ACC112 (cell line): Measurements from ENCODE around the gene RAB4B.
"Not testable (repeated sequence)": the region's sequence is repeated elsewhere in the genome, so short reads cannot be mapped to it uniquely, and the experiment has no call there.

Experiments
- H2AFZ ChIP-seq: fragments of 200-600 bp; sonication (generic); one replicate; pipeline ENCODE4 v1.6.0; 2017; ENCODE audit warnings: antibody characterized with exemption, low read length; ENCODE audit not compliant: unreplicated experiment
- H3K27ac ChIP-seq: fragments of 200-600 bp; sonication (generic); 2 replicates; pipeline ENCODE4 v1.5.1; 2014; ENCODE audit warnings: low read depth, mild to moderate bottlenecking, antibody characterized with exemption, low read length, moderate library complexity
- H3K27me3 ChIP-seq: fragments of 200-600 bp; sonication (generic); 2 replicates; pipeline ENCODE4 v1.6.1; 2014; ENCODE audit warnings: mild to moderate bottlenecking, antibody characterized with exemption, low read length, moderate library complexity, mixed read lengths; ENCODE audit not compliant: insufficient read depth
- H3K36me3 ChIP-seq: fragments of 200-600 bp; sonication (generic); 2 replicates; pipeline ENCODE4 v1.6.1; 2016; ENCODE audit warnings: mild to moderate bottlenecking, antibody characterized with exemption, low read length, moderate library complexity, mixed read lengths; ENCODE audit not compliant: insufficient read depth
- H3K4me1 ChIP-seq: fragments of 200-600 bp; sonication (generic); one replicate; pipeline ENCODE4 v1.6.1; 2016; ENCODE audit warnings: low read length, mixed read lengths; ENCODE audit not compliant: insufficient read depth, unreplicated experiment, control insufficient read depth
- H3K4me3 ChIP-seq: fragments of 200-600 bp; sonication (generic); 2 replicates; pipeline ENCODE4 v1.5.1; 2014; ENCODE audit warnings: mild to moderate bottlenecking, low read depth, low read length
- H3K79me2 ChIP-seq: fragments of 200-600 bp; sonication (generic); one replicate; pipeline ENCODE4 v1.6.0; 2016; ENCODE audit warnings: low read length; ENCODE audit not compliant: control insufficient read depth, unreplicated experiment, insufficient read depth

RAB4B gene

DNA sequence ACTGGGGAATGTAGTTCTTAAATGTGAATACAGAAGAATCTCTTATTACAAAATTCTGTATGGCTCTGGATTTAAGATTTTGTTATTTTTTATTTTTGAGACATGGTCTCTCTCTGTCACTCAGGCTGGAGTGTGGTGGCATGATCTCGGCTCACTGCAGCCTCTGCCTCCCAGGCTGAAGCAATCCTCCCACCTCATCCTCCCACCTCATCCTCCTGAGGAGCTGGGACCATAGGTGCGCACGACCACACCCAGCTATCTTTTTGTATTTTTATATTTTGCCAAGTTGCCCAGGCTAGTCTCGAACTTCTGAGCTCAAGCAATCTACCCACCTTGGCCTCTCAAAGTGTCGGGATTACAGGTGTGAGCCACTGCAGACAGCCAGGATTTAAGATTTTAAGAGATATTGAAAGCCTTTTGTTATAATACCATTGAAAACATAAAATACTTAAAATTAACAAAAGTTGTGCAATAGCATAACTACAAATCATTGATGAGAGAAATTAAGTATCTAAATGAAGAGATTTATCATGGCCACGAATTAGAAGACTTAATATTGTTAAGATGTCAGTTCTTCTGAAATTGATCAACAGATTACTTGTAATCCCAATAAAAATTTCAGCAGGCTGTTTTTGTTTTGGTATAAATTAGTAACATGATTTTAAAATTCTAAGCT lies 58.8 kb downstream of the RAB4B start:
- no peak overlapping the region for H2AFZ ChIP-seq
- peaks cover 2% of the 10 kb centered on the region for H3K4me1 ChIP-seq
- H3K27ac ChIP-seq = no peak overlapping the region
- H3K36me3 ChIP-seq = no peaks in the 10 kb centered on the region
- no peak overlapping the region for H3K4me3 ChIP-seq
- no peaks in the 10 kb centered on the region for H3K79me2 ChIP-seq
- no peaks in the 10 kb centered on the region for H3K27me3 ChIP-seq

DNA sequence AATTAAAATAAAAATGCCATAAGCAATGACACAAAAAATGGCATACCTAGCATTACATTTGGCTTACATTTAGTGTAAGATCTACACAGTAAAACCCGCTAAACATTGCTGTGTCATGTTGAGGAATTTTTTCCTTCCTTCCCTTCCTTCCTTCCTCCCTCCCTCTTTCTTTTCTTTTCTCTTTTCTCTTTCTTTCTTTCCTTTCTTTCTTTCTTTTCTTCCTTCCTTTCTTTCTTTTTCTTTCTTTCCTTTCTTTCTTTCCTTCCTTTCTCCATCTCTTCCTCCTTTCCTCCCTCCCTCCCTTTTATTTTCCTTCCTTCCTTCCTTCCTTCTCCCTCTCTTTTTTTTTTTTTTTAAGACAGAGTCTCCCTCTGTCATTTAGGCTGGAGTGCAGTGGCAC lies 60.4 kb downstream of the RAB4B start:
- not testable (repeated sequence) for H2AFZ ChIP-seq, H3K4me1 ChIP-seq, H3K36me3 ChIP-seq, H3K4me3 ChIP-seq, H3K27me3 ChIP-seq, H3K27ac ChIP-seq, H3K79me2 ChIP-seq

DNA sequence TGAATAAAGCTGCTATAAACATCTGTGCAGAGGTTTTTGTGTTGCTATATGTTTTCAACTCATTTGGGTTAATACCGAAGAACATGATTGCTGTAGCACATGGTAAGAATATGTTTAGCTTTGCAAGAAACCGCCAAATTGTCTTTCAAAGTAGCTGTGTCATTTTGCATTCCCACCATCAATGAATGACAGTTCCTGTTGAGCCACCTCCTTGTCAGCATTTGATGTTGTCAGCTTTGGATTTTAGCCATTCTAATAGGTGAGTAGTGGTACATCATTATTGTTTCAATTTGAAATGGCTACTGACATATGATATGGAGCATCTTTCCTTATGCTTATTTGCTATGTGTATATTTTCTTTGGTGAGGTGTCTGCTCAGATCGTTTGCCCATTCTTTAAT lies 64.0 kb downstream of the RAB4B start:
- not testable (repeated sequence) for H3K4me3 ChIP-seq, H3K27ac ChIP-seq, H2AFZ ChIP-seq, H3K79me2 ChIP-seq, H3K4me1 ChIP-seq, H3K36me3 ChIP-seq, H3K27me3 ChIP-seq

DNA sequence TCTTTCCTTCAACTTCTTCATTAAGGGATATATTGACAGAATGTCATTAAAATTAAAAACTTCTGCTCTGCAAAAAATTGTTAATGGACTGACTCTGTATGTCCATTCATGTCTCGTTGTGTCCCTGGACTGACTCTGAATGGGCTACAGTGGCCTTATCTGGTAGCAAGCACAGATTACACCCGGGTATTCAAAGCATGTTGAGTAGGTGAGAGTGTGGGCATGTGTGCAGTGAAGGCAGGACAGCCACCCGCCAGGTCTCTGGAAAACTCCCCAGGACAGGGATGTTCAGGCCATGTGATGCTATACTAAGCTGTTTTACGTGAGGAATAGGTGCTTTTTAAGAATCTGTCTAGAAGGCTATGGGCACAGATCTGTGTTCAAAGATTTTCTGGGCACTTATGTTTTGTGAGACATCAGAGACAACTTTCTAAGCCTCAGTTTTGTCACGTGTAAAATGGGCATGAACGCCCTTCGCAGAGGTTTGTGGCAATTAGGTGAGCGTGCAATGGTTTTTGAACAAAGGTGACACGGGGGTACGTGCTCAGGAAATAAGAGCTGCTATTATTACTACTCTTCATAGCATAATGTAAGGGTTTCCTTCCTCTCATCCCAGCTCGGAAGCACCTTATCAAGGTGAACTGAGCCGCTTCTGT lies 65.1 kb downstream of the RAB4B start:
- not testable (repeated sequence) for H3K79me2 ChIP-seq, H3K27me3 ChIP-seq, H3K4me3 ChIP-seq, H3K4me1 ChIP-seq, H3K27ac ChIP-seq, H3K36me3 ChIP-seq, H2AFZ ChIP-seq

DNA sequence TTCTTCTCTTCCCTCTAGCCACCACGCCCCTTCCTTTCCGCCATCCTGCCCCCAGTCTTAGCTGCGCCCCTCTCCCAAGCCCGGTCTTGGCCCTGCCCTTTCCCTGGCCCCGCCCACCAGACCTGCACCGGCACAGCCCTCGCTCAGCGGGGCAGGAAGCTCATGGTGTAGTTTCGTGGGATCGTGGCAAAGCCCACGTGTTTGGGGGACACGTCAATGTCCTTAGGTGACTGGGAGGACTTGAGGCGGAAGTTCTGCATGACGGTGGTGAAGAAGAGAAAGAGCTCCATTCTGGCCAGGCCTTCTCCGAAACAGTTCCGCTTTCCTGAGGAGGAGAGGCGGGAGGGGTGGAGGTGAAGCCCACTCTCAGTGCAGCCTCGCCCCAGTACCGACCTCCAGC lies 65.6 kb downstream of the RAB4B start:
- not testable (repeated sequence) for H3K4me3 ChIP-seq, H3K27me3 ChIP-seq, H3K27ac ChIP-seq

More for the DNA sequence above, 65.6 kb downstream of the RAB4B start:
- not testable (repeated sequence) for H3K4me1 ChIP-seq, H3K79me2 ChIP-seq, H2AFZ ChIP-seq, H3K36me3 ChIP-seq
